Neuron (in vitro differentiated cells): Measurements from ENCODE around the gene PTPRN2.
"Not testable (repeated sequence)": the region's sequence is repeated elsewhere in the genome, so short reads cannot be mapped to it uniquely, and the experiment has no call there.

Source experiments
- H2AFZ ChIP-seq: one replicate; pipeline ENCODE4 v1.6.1; 2013; ENCODE audit warnings: low read depth, mild to moderate bottlenecking, inconsistent platforms, low read length, moderate library complexity
- H3K27me3 ChIP-seq: one replicate; pipeline ENCODE4 v1.6.1; 2013; ENCODE audit warnings: low read length; ENCODE audit not compliant: insufficient read depth
- H3K36me3 ChIP-seq: one replicate; pipeline ENCODE4 v1.6.1; 2013; ENCODE audit warnings: low read length; ENCODE audit not compliant: insufficient read depth
- H3K4me1 ChIP-seq: one replicate; pipeline ENCODE4 v1.6.1; 2013; ENCODE audit warnings: low read length; ENCODE audit not compliant: insufficient read depth
- H3K4me3 ChIP-seq: 2 replicates; pipeline ENCODE4 v1.5.1; 2013; ENCODE audit warnings: mild to moderate bottlenecking, low read length, moderate library complexity
- H3K9me3 ChIP-seq: one replicate; pipeline ENCODE4 v1.6.1; 2013; ENCODE audit warnings: low read length

The PTPRN2 gene

GRCh38 chr7:158259671-158260418 is 327.8 kb downstream of the PTPRN2 start:
- H3K4me3 ChIP-seq: no peak overlapping the region
- H2AFZ ChIP-seq: no peak overlapping the region
- no peaks in the 10 kb centered on the region for H3K4me1 ChIP-seq
- peaks cover 4% of the 10 kb centered on the region for H3K27me3 ChIP-seq
- no peaks in the 10 kb centered on the region for H3K36me3 ChIP-seq
- H3K9me3 ChIP-seq: peaks cover 2% of the 10 kb centered on the region

GRCh38 chr7:158259141-158259540 is 328.5 kb downstream of the PTPRN2 start:
- Histone ChIP-seq H3K27me3 (peaks cover 4% of the 10 kb centered on the region), H2AFZ (no peak overlapping the region), H3K36me3 (no peaks in the 10 kb centered on the region), H3K4me3 (no peak overlapping the region), H3K4me1 (no peaks in the 10 kb centered on the region), H3K9me3 (peaks cover 2% of the 10 kb centered on the region)

DNA sequence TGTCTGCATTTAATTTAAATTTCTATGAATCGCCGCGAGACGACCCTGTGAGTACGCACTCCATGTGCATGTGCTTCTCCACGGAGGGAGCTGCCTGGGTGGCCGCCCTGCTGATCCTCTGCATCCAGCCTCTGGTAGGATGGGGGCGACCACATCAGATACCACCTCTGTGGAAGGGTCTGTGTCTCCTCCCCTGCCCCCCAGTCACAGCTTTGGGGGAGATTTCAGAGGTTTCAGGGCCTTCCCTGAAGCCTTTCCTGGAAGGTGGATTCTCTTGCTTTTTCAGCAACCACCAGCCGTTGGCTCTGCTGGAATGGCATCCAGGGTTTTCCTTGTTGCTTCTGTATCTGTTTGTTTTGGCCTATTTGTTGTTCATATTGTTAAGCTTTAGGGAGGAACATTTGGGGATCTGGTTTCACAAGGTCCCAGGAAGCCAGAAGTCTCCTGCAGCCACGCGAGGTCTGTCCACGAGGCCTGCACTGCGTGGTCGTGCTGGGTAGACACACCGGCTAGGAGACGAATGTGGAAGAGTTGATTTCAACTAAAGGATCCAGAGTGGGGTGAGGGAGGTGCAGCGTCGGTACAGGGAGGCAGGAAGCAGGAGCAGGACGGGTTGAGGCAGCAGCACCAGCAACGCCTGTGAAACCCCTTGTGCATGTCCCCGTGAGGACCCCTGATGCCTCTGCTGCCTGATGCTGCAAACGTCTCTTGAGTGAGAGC is 329.1 kb downstream of the PTPRN2 start:
- Histone ChIP-seq H2AFZ (no peak overlapping the region), H3K36me3 (no peaks in the 10 kb centered on the region), H3K9me3 (peaks cover 2% of the 10 kb centered on the region), H3K27me3 (peaks cover 4% of the 10 kb centered on the region), H3K4me1 (no peaks in the 10 kb centered on the region), H3K4me3 (no peak overlapping the region)

DNA sequence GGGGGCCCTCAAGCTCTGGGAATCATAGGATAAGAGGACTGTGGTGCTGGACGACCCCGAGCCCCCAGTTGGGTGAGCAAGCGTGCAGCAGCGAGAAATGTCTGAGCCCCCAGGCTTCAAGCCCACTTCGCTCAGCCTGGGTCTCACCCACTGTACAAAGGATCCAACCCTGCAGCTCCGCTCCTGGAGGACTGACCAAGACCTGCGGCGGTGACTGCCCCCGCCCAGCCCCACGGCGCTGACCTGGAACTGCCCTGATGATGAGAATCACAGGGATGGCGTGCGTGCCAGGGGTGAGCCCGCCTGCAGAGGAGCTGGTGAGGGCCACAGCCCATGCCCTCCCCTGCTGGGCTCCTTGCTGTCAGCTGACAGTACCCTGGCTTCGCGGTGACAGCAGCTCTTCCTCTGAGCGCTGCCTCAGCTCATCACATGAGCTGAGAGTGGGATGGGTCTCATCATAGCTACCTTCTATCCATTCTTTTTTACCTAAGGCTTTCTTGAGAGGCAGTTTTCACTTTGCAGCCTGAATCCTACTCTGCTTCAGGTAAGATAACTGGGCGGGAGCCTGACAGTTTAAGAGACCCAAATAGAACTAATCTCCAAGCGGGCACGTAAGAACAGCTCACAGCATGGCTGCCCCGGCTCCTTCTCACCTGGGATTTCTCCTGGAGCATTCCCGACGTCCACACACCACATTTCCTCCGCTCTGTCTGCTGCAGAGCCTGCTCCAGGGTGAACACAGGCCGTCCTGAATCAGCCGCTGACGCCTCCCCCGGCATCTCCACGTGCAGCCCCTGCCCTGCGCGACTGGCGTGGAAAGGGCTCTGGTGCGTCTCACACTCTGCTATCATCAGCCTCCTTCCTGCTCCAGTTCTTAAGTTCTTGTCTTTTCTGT is 329.9 kb downstream of the PTPRN2 start:
- Histone ChIP-seq H3K36me3 (no peaks in the 10 kb centered on the region), H3K27me3 (peaks cover 4% of the 10 kb centered on the region)

DNA sequence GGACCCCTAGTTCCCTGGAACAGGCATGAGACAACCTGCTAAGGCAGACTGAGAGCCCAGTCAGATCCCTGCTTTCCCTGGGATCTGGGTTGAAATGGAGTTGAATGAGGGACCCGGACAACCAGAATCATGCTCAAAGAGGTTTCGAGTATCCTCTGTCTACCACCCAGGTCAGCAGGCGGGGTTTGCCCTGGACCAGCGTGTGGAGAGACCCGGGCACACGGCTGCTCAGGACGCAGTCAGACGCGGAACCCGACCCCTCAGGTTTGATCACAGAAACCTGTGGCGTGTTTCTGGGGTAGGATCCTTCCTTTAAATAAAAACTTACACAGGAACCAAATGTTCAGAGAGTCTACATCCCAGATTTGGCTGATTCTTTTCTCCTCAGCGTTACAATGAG is 330.6 kb downstream of the PTPRN2 start:
- H3K36me3 ChIP-seq: no peaks in the 10 kb centered on the region
- H2AFZ ChIP-seq: no peak overlapping the region
- peaks cover 2% of the 10 kb centered on the region for H3K9me3 ChIP-seq
- peaks cover 4% of the 10 kb centered on the region for H3K27me3 ChIP-seq
- no peak overlapping the region for H3K4me3 ChIP-seq
- H3K4me1 ChIP-seq: no peaks in the 10 kb centered on the region

More for the DNA sequence above, 329.9 kb downstream of the PTPRN2 start:
- Histone ChIP-seq H2AFZ (no peak overlapping the region), H3K9me3 (peaks cover 2% of the 10 kb centered on the region), H3K4me3 (no peak overlapping the region), H3K4me1 (no peaks in the 10 kb centered on the region)

GRCh38 chr7:158256091-158256816 is 331.4 kb downstream of the PTPRN2 start:
- Histone ChIP-seq H3K36me3 (no peaks in the 10 kb centered on the region), H3K4me1 (no peaks in the 10 kb centered on the region), H3K9me3 (peaks cover 2% of the 10 kb centered on the region), H3K4me3 (no peak overlapping the region), H3K27me3 (peaks cover 4% of the 10 kb centered on the region), H2AFZ (no peak overlapping the region)

DNA sequence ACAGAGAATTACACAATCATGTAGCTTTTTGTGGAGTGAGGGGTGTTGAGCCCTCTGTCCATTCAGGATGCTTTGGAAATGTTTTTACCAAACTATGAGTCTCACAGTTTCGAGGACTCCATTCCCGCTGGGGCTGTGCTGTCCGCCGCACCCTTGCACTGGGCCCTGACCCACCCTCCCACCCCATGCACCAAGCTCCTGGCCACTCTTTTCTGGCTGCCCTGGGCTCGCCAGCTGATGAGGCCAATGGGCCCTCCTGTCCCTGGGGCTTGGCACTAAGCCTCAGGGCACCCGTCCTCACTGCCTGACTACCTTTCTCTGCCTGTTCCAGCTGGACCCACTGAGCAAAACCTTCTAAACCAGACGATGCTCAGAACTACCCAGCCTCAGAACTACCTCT is 332.1 kb downstream of the PTPRN2 start:
- Histone ChIP-seq H3K9me3 (peaks cover 2% of the 10 kb centered on the region), H2AFZ (no peak overlapping the region), H3K4me1 (no peaks in the 10 kb centered on the region), H3K36me3 (no peaks in the 10 kb centered on the region), H3K4me3 (no peak overlapping the region), H3K27me3 (peaks cover 4% of the 10 kb centered on the region)

DNA sequence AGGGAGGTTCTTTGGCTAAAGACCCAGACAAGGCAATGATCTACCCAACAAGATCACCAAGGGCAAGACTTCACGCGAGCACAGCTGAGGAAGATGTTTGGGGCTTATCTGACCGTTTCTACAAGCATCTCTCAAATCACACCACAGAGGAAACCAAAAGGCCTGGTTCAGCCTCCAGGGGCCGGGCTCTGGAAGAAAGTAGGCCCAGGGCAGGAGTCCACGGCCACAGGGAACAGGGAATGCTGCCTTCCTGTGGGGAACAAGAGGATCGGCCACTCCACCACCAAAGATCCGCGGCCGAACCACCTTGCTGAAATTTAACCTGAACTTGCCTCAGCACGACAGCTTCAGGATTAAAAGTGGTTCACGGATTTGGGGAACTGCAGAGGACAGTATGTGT is 332.5 kb downstream of the PTPRN2 start:
- Histone ChIP-seq H2AFZ (no peak overlapping the region), H3K4me3 (no peak overlapping the region), H3K36me3 (no peaks in the 10 kb centered on the region), H3K27me3 (peaks cover 4% of the 10 kb centered on the region), H3K4me1 (no peaks in the 10 kb centered on the region), H3K9me3 (peaks cover 2% of the 10 kb centered on the region)

DNA sequence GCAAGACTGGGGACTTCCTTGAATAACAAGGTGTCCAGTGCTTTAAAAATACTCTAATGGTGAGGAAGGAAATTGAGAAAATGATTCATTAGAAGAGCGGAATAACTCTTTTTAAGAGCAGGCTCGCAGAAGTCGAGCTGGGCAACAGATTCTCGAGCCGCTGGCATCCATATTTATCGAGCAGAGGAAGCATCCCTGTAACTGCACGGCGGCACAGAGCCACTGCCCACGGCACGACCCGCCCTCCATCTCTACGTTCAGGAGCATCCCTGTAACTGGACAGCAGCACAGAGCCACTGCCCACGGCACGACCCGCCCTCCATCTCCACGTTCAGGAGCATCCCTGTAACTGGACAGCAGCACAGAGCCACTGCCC is 334.0 kb downstream of the PTPRN2 start:
- H2AFZ ChIP-seq, H3K9me3 ChIP-seq, H3K4me1 ChIP-seq, H3K4me3 ChIP-seq, H3K27me3 ChIP-seq, H3K36me3 ChIP-seq: not testable (repeated sequence)

DNA sequence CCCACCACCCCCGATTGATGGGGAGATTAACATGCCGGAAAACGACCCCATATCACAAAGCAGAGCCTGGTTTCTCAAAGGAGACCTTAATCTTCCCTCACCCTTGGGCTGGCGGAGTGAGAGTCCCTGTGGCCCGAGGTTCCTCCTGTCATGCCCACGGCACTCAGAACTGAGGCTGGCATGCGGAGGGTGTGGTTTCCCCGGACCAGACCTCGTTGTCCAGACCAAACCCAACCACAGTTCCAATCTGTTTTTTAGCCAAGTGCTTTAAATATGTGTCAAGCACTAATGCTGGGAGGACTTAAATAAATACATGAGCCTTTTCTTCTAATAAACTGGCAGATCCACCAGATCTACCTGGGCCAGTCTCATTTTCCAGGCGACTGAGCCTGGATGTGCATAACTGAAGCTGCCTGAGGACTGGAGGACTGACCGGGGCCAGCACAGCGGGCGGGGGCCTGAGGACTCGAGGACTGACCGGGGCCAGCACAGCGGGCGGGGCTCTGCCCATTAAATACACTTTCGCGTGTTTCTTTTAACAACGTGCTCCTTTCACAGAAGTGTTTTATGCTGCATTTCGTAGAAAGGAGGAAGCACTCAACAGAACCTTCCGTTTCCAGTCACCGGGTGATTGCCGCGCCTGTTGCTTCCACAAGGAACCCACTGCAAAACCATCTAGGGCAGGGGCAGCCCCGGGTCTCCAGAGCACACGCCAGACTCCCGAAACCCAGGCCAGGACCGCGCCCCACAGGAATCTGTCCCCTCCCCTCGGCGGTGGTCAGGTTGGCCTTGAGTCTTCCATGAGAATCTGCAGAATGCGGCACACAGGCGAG is 334.6 kb downstream of the PTPRN2 start:
- Histone ChIP-seq H2AFZ (no peak overlapping the region), H3K27me3 (peaks cover 4% of the 10 kb centered on the region), H3K9me3 (peaks cover 2% of the 10 kb centered on the region), H3K4me1 (no peaks in the 10 kb centered on the region), H3K36me3 (no peaks in the 10 kb centered on the region), H3K4me3 (no peak overlapping the region)

DNA sequence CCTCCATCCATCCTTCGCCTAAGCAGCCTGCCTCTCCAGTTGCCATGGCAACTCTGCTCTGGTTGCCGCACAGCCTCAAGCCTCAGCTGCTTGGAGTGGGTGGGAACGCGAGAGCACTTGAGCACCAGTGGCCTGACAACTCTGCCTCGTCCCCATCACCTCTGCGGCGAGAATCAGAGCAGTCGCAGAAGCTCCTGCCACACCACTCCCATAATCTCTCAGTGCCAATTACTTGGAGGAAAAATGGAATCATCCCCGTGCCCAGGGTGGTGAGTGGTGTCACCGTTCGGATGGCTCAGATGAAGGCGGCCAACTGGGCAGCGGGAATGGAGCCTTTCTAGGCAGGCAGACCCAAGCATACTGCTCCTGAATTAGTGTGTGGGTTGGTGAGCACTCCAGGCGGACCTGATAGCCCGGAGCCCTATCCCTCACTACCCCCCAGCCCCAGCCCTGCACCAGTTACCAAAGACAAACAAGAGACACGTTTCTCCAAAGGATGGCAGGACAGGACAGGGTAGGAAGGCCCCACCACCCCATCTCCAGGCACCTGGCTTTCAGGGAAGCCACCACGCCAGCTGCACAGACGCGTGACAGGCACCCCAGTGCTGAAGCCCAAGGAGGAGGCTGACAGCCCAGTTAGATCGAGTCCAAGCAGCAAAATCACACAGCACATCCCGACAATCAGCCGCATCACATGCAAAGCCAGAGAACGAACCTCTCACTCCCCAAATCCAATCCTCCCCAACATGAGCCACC is 335.4 kb downstream of the PTPRN2 start:
- Histone ChIP-seq H3K4me3 (no peak overlapping the region), H3K9me3 (no peaks in the 10 kb centered on the region), H3K27me3 (peaks cover 4% of the 10 kb centered on the region), H2AFZ (no peak overlapping the region), H3K4me1 (no peaks in the 10 kb centered on the region), H3K36me3 (no peaks in the 10 kb centered on the region)
